Naive thymus-derived CD4-positive, alpha-beta T cell (primary cell): ENCODE measurements around the gene SCML1. TPM values are rescaled to one million over a fixed set of nuclear protein-coding genes. Genes with fewer than 3 reads are reported as not detected.

Experiments used
- ATAC-seq: fragments of 150-1000 bp; cut with Tn5 transposase; 2 replicates; pipeline ENCODE4 v1.10.0; 2021; ENCODE audit warnings: mild to moderate bottlenecking, moderate library complexity
- CTCF ChIA-PET: fragments of 350-600 bp; sonication (Branson Sonifier 250); formaldehyde crosslinking; loops from one replicate; lab custom pipeline; 2021; ENCODE audit warnings: antibody characterized with exemption; lab: Charles Lee
- POLR2A ChIA-PET: fragments of 350-600 bp; sonication (Branson Sonifier 250); formaldehyde crosslinking; loops from one replicate; lab custom pipeline; 2021; ENCODE audit warnings: antibody characterized with exemption, inconsistent platforms; lab: Charles Lee
- DNase-seq, 9 donors: peaks; one replicate each; pipeline versions ENCODE4 v3.0.0 to v3.0.0-alpha.2; 2020 to 2022; ENCODE audit warnings: mixed read lengths in 1 of 9
- H3K27ac ChIP-seq: one replicate; pipeline ENCODE4 v1.7.0; 2013; ENCODE audit warnings: mild to moderate bottlenecking, low read depth, low read length, moderate library complexity
- H3K27me3 ChIP-seq, 2 donors: one replicate each; pipeline ENCODE4 v1.7.0; 2013; ENCODE audit warnings: low read length in 2 of 2, mild to moderate bottlenecking in 2 of 2, moderate library complexity in 2 of 2; ENCODE audit not compliant: control insufficient read depth in 2 of 2, insufficient read depth in 2 of 2
- H3K36me3 ChIP-seq, 3 experiments: 1 replicate in 2 of 3; 2 replicates in 1 of 3; pipeline ENCODE4 v1.7.0; 2013; ENCODE audit warnings: low read length in 3 of 3, mild to moderate bottlenecking in 3 of 3, moderate library complexity in 1 of 3; ENCODE audit not compliant: insufficient read depth in 3 of 3, control insufficient read depth in 2 of 3
- H3K4me1 ChIP-seq, 2 donors: one replicate each; pipeline ENCODE4 v1.7.0; 2013; ENCODE audit warnings: low read length in 2 of 2, mild to moderate bottlenecking in 2 of 2, moderate library complexity in 1 of 2; ENCODE audit not compliant: control insufficient read depth in 2 of 2, insufficient read depth in 2 of 2
- H3K4me3 ChIP-seq: 2 replicates; pipeline ENCODE4 v1.7.0; 2013; ENCODE audit warnings: mild to moderate bottlenecking, low read length
- H3K9me3 ChIP-seq, 3 experiments: 1 replicate in 2 of 3; 2 replicates in 1 of 3; pipeline ENCODE4 v1.7.0; 2013; ENCODE audit warnings: low read length in 3 of 3; ENCODE audit not compliant: control insufficient read depth in 2 of 3
- H3K27ac Mint-ChIP-seq, 9 donors: one replicate each; pipeline ENCODE4 v1.8.0; 2020 to 2022; ENCODE audit warnings: mixed read lengths in 9 of 9, mild to moderate bottlenecking in 8 of 9, moderate library complexity in 5 of 9, inconsistent platforms in 2 of 9
- H3K27me3 Mint-ChIP-seq, 5 donors: one replicate each; pipeline ENCODE4 v1.8.0; 2021 to 2022; ENCODE audit warnings: mixed read lengths in 5 of 5, mild to moderate bottlenecking in 1 of 5
- H3K36me3 Mint-ChIP-seq, 5 donors: one replicate each; pipeline ENCODE4 v1.8.0; 2020 to 2022; ENCODE audit warnings: mixed read lengths in 5 of 5, mild to moderate bottlenecking in 3 of 5, inconsistent platforms in 1 of 5
- H3K4me1 Mint-ChIP-seq, 7 donors: one replicate each; pipeline ENCODE4 v1.8.0; 2020 to 2022; ENCODE audit warnings: mixed read lengths in 7 of 7, mild to moderate bottlenecking in 3 of 7, inconsistent platforms in 1 of 7
- H3K4me3 Mint-ChIP-seq, 10 donors: one replicate each; pipeline ENCODE4 v1.8.0; 2020 to 2022; ENCODE audit warnings: mild to moderate bottlenecking in 10 of 10, mixed read lengths in 10 of 10, moderate library complexity in 6 of 10, inconsistent platforms in 2 of 10
- H3K9me3 Mint-ChIP-seq, 11 donors: one replicate each; pipeline ENCODE4 v1.8.0; 2020 to 2022; ENCODE audit warnings: mixed read lengths in 11 of 11, mild to moderate bottlenecking in 4 of 11, inconsistent platforms in 1 of 11, moderate library complexity in 1 of 11
- intact Hi-C, 2 donors: fragments of 100-400 bp; cut with micrococcal nuclease; formaldehyde crosslinking; loops; one replicate each; pipeline ENCODE4 v1.15.1; 2023
- polyA plus RNA-seq, 2 donors: library from polyadenylated mRNA; unstranded; fragments of 300-500 nt; fragmentation: Illumina TruSeq; gene quantifications; one replicate each; pipeline ENCODE4 v1.2.3, GENCODE V29; 2021
- total RNA-seq, 6 experiments: library from RNA in 5 of 6; stranded (reverse) in 5 of 6; gene quantifications; 1 replicate in 5 of 6; 2 replicates in 1 of 6; pipeline ENCODE4 v1.2.3 and lab custom pipeline; 2021 to 2026

SCML1 gene
- total and polyA plus RNA-seq, 7 experiments from 2014 or later = 0.82 to 50.1 (median 23.6) TPM

DNA sequence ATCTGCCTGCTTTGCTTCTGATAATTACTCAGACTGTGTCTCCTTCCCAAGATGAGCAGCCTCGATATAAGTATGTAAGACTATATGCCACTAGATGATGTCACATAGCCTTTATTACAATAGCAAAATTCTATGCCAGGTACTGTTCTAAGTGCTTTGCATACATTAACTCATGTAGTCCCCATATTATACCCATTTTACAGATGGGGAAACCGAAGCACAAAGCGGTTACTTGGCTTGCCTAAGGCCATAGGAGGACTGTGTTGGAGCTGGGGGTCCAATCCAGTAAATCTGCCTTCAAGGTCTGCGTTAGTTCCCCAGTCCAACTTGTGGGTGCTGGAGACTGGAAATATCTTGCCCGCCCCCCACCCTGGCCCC, 826 bp upstream of the SCML1 start:
- intact Hi-C loops = loop anchor here (2.0 to 10.0 kb wide), 10 partner anchors 36 to 1606 kb away; partner anchors contain the start of genes RBBP7 (in 2 of the 2), SYAP1 (in 2 of the 2), CTPS2 (in 1 of the 2) and PDHA1 (in 1 of the 2)
- ChIA-PET POLR2A (no interaction called here), CTCF (interaction anchor here (1.0 kb wide), 1 partner anchor 13 kb away, joined by 3 read pairs; no protein-coding TSS in a partner anchor)
- peak overlapping the region; percentile 75 to 98 (median 97) for H3K27ac Mint-ChIP-seq
- peaks cover 0 to 38% (median 0%) of the 10 kb centered on the region in 5 donors for H3K27me3 Mint-ChIP-seq
- Histone ChIP-seq H3K9me3 (no peaks in the 10 kb centered on the region), H3K4me1 (peaks cover 0 to 5% of the 10 kb centered on the region in 2 donors), H3K27me3 (no peaks in the 10 kb centered on the region), H3K27ac (peak overlapping the region; percentile 88), H3K36me3 (no peaks in the 10 kb centered on the region), H3K4me3 (peak overlapping the region; percentile 64)
- peaks cover 0 to 6% (median 0%) of the 10 kb centered on the region in 11 donors for H3K9me3 Mint-ChIP-seq
- H3K4me3 Mint-ChIP-seq = peak overlapping the region; percentile 84 to 97 (median 92)
- peaks cover 0 to 5% (median 0%) of the 10 kb centered on the region in 5 donors for H3K36me3 Mint-ChIP-seq
- ATAC-seq (no peak), DNase-seq (no peak)
- peaks cover 13 to 32% (median 24%) of the 10 kb centered on the region in 7 donors for H3K4me1 Mint-ChIP-seq

DNA sequence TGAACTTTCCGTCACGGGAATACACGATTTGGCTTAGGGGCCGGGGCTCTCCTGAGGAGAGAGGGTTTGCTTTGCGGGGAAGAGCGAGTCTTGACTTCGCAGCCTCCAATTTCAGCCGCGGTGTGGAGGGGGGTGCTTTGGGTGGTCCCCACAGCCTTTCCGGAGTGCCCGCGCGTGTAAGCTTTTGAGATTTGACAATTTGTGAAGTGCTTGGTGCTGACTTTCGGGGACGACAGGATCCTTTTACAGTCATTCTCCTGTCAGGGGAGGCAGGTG, 355 bp downstream of the SCML1 start:
- H3K4me1 ChIP-seq = peaks cover 0 to 9% of the 10 kb centered on the region in 2 donors
- no peaks in the 10 kb centered on the region for H3K36me3 ChIP-seq
- peaks cover 0 to 6% (median 0%) of the 10 kb centered on the region in 11 donors for H3K9me3 Mint-ChIP-seq
- peaks cover 0 to 48% (median 0%) of the 10 kb centered on the region in 5 donors for H3K27me3 Mint-ChIP-seq
- ChIA-PET CTCF (interaction anchor here (0.9 kb wide), 1 partner anchor 42 kb away, joined by 3 read pairs; no protein-coding TSS in a partner anchor), POLR2A (no interaction called here)
- peak in 2 of 9 donors; percentile 38 to 67 for DNase-seq
- peak overlapping the region; percentile 69 to 98 (median 98) for H3K27ac Mint-ChIP-seq
- ATAC-seq = no peak
- H3K27ac ChIP-seq = peak overlapping the region; percentile 88
- H3K27me3 ChIP-seq = no peaks in the 10 kb centered on the region
- H3K4me3 Mint-ChIP-seq = peak overlapping the region; percentile 84 to 98 (median 94)
- peaks cover 0 to 5% (median 0%) of the 10 kb centered on the region in 5 donors for H3K36me3 Mint-ChIP-seq
- H3K4me1 Mint-ChIP-seq = peaks cover 13 to 43% (median 35%) of the 10 kb centered on the region in 7 donors
- no peaks in the 10 kb centered on the region for H3K9me3 ChIP-seq
- peak overlapping the region; percentile 73 for H3K4me3 ChIP-seq
- intact Hi-C loops = loop anchor here (1.0 to 10.0 kb wide), 14 partner anchors 35 to 1606 kb away; partner anchors contain the start of genes CDKL5 (in 2 of the 2), PDHA1 (in 2 of the 2), RBBP7 (in 2 of the 2) and SYAP1 (in 2 of the 2)

DNA sequence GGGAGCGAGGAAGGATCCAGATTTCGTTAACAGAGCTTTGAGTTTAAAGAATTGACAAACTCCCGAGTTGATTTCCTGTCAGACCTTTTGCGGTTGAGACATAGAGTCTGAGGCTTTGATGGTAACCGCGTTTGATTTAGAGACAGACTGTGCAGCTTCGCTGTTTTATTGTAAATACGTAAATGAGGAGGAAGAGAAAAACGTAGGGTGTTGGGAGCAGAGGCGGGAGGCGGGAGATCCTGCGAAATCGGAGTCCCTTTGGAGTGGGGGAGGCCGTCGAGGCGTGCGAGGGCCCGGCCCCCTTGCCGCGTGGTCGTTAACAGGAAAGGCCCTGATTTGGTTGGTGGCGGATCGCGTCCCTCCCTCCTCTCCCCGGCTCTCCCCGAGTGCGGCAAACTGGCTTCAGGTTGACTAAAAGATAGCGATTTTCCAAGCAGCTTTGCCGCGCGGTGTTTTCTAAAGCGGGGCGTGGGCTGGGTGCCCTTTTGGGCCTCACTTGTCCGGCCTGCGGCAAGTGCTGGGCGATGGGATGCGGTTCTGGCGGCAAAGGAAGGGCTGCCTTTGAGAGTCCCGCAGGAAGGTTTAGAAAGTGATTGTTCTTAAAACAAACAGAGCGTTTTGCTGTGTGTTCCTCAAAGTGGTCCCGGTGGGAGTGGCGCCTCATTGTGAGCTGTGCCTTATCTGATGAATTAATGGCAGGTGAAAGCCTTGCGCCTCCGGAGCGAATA, 857 bp downstream of the SCML1 start:
- Histone ChIP-seq H3K27me3 (no peaks in the 10 kb centered on the region), H3K36me3 (no peaks in the 10 kb centered on the region), H3K9me3 (no peaks in the 10 kb centered on the region), H3K4me3 (peak overlapping the region; percentile 73), H3K27ac (peak overlapping the region; percentile 88), H3K4me1 (peaks cover 0 to 9% of the 10 kb centered on the region in 2 donors)
- Mint-ChIP-seq H3K4me3 (peak overlapping the region; percentile 84 to 98 (median 94)), H3K36me3 (peaks cover 0 to 5% (median 0%) of the 10 kb centered on the region in 5 donors), H3K27me3 (peaks cover 0 to 52% (median 0%) of the 10 kb centered on the region in 5 donors), H3K4me1 (peaks cover 13 to 48% (median 39%) of the 10 kb centered on the region in 7 donors), H3K27ac (peak overlapping the region; percentile 69 to 98 (median 98)), H3K9me3 (peaks cover 0 to 6% (median 0%) of the 10 kb centered on the region in 11 donors)
- ATAC-seq = peak; percentile 66
- peak in 8 of 9 donors; percentile 8 to 84 (median 81) for DNase-seq
- ChIA-PET POLR2A (no interaction called here), CTCF (interaction anchor here (0.9 kb wide), 1 partner anchor 42 kb away, joined by 3 read pairs; no protein-coding TSS in a partner anchor)
- intact Hi-C loops = loop anchor here (1.0 to 10.0 kb wide), 16 partner anchors 34 to 1605 kb away; partner anchors contain the start of genes CDKL5 (in 2 of the 2), PDHA1 (in 2 of the 2), PHKA2 (in 2 of the 2) and RBBP7 (in 2 of the 2)

GRCh38 chrX:17738737-17739535, 1.6 kb downstream of the SCML1 start:
- peaks cover 13 to 55% (median 45%) of the 10 kb centered on the region in 7 donors for H3K4me1 Mint-ChIP-seq

GRCh38 chrX:17740137-17741122, 3.1 kb downstream of the SCML1 start:
- Histone ChIP-seq H3K4me1 (peaks cover 0 to 9% of the 10 kb centered on the region in 2 donors), H3K4me3 (no peak overlapping the region), H3K27ac (no peak overlapping the region), H3K9me3 (no peaks in the 10 kb centered on the region), H3K27me3 (no peaks in the 10 kb centered on the region), H3K36me3 (no peaks in the 10 kb centered on the region)
- Mint-ChIP-seq H3K4me1 (peaks cover 13 to 63% (median 46%) of the 10 kb centered on the region in 7 donors), H3K4me3 (peak overlapping the region in 9 of 10 donors; percentile 16 to 97 (median 92)), H3K27ac (peak overlapping the region in 8 of 9 donors; percentile 12 to 98 (median 86)), H3K27me3 (peaks cover 0 to 50% (median 0%) of the 10 kb centered on the region in 5 donors), H3K36me3 (peaks cover 0 to 5% (median 0%) of the 10 kb centered on the region in 5 donors), H3K9me3 (peaks cover 0 to 4% (median 0%) of the 10 kb centered on the region in 11 donors)
- no peak for DNase-seq
- intact Hi-C loops = loop anchor here in 1 of 2 donors (5.0 kb wide), 1 partner anchor 637 kb away; no protein-coding TSS in a partner anchor
- ATAC-seq = no peak
- CTCF ChIA-PET = interaction anchor here (0.6 kb wide), 1 partner anchor 1776 kb away, joined by 4 read pairs; no protein-coding TSS in a partner anchor
- POLR2A ChIA-PET = no interaction called here

More at GRCh38 chrX:17738737-17739535, 1.6 kb downstream of the SCML1 start:
- Histone ChIP-seq H3K27ac (peak overlapping the region; percentile 88), H3K9me3 (no peaks in the 10 kb centered on the region), H3K36me3 (no peaks in the 10 kb centered on the region), H3K4me3 (peak overlapping the region; percentile 73), H3K27me3 (no peaks in the 10 kb centered on the region), H3K4me1 (peaks cover 0 to 9% of the 10 kb centered on the region in 2 donors)
- H3K9me3 Mint-ChIP-seq = peaks cover 0 to 6% (median 0%) of the 10 kb centered on the region in 11 donors
- ATAC-seq = no peak
- peak overlapping the region in 8 of 9 donors; percentile 94 to 98 (median 98) for H3K27ac Mint-ChIP-seq
- intact Hi-C loops = loop anchor here (2.0 to 10.0 kb wide), 9 partner anchors 33 to 1246 kb away; partner anchors contain the start of genes SYAP1 (in 2 of the 2), CTPS2 (in 1 of the 2), PHKA2 (in 1 of the 2) and RBBP7 (in 1 of the 2)
- H3K4me3 Mint-ChIP-seq = peak overlapping the region; percentile 84 to 98 (median 94)
- CTCF ChIA-PET = no interaction called here
- peaks cover 0 to 5% (median 0%) of the 10 kb centered on the region in 5 donors for H3K36me3 Mint-ChIP-seq
- H3K27me3 Mint-ChIP-seq = peaks cover 0 to 55% (median 0%) of the 10 kb centered on the region in 5 donors
- POLR2A ChIA-PET = no interaction called here
- DNase-seq = no peak
